NCI-H128 (cell line): ENCODE measurements around the gene ZNF326.
A peak's percentile ranks its signal among the peaks of the same experiment; 100 is the strongest.
"Not testable (repeated sequence)": the region's sequence is repeated elsewhere in the genome, so short reads cannot be mapped to it uniquely, and the experiment has no call there.

Experiments
- DNase-seq: peaks from one replicate; lab custom pipeline; 2025; ENCODE audit not compliant: unreplicated experiment; lab: John Stamatoyannopoulos, UW

Gene ZNF326

DNA sequence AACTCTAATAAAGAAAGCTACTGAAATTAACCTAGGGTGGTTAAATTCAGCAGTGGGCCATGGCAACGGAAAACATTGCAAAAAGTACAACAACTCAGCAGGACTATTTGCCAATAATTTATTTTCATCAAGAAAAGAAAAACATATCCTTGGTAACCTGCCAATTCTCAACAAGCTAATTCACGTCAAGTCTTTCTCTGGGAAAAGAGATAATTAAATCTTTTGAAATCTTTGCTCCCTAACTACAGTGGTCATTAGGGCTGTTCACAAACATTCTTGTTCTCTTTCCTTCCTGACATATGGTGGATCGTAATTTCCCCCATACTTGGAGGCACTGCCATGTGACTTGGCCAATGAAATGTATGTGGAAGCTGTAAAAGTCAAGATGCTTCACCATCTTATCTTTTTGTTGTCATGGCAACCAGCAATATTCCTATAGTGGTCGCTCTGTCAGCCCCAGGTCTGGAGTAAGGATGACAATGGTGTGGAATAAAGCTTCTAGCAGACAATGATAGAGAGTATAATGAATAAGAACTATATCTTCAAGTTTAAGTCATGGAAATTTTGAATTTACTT lies 29.6 kb upstream of the ZNF326 start:
- no peak for DNase-seq

DNA sequence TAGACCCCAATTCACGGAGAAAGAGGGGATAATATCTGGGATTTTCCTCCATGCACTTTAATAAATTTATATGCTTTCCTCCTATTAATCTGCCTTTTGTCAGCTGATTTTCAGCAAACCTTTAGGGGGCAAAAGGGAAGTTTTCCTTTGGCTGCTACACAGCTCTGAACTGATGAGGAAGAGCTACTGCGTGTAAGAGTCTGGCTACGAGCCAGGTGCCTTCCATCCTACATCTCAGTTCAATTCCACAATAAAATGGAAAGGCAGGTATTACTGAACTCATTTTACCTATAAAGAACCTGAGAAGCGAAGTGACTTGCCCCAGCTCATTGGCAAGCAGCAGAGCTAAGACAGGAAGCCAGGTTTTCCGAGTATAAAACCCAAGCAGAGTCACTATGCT lies 28.3 kb upstream of the ZNF326 start:
- DNase-seq: no peak

DNA sequence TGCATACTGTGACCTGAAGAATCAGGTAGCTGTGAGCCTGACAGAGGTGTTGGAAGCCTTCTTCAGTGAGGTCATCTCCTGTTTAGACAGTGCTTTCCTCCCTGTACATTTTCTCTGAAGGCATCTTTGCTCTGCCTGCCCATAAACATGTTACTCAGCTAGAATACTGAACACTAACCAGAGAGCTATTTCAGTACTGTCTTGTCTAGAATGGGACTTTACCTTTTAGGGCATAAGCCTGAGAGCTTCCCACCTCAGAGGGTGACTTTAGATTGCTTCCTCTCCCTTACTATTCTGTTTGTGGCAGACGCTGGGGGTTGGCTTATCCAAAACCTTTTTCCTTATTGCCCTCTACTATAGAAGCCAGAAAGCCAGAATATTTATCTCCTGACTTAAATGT lies 23.3 kb upstream of the ZNF326 start:
- no peak for DNase-seq

DNA sequence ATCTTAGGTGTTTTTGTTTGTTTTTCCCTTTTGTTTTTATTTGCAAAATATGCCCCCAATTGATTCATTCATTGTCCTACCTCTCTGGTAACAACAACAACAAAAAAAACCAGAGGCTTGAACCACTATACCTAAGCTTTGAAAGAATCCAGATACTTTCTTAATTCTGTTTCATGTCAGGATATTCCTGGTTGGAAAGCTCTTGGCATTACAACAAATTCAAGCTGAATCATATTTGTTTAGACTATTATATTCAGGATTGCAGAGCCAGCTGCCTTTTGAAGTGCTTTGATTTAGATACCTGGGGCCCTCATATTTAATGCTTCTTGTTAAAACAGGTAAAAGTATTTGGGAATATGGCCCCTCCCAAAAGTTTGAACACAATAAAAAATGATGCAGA lies 22.9 kb upstream of the ZNF326 start:
- DNase-seq: no peak

DNA sequence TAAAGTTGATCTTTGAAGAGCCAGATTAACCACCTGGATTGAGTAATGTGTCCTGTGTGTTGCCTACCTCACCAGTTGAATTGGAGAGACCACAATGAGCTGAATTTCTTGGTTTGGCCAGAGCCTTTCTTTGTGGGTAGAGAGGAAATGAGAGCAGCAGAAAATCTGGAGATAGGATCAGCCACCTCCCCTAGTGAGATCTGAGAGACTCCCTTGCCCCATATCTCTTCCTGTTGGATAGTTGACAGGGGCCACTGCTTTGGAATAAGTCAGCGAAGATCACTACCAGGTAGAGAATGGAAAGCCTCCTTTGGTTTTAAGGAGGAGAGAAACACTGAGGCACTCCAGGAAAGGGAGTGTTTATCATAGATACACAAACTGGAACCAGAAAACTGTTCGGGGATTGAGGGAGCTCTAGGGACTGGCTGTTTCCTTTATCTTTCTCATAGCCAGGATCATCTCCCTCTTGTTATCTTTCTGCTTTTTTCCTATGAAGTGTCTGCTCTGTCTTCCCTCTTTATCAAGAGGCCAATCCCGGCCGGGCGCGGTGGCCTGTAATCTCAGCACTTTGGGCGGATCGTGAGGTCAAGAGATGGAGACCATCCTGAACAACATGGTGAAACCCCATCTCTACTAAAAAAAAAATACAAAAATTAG lies 21.3 kb upstream of the ZNF326 start:
- DNase-seq: no peak

DNA sequence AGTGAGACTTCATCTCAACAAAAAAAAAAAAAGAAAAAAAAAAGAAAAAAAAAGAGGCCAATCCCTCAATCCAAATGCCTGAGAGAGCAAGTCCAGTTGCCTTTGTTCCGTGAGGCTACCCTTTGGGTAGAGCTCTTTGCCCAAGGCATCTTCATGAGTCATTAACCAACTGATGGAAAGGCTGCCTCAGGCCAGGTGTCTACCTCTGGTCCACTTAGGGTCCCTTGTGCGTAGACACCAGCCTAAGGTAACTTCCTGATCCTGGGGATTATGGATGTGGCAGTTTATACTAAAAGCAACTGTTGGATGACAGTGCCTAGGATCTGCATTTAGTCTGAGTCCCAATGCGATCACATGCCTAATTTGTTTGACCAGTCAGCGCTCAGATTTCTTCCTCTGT lies 20.7 kb upstream of the ZNF326 start:
- DNase-seq: no peak

DNA sequence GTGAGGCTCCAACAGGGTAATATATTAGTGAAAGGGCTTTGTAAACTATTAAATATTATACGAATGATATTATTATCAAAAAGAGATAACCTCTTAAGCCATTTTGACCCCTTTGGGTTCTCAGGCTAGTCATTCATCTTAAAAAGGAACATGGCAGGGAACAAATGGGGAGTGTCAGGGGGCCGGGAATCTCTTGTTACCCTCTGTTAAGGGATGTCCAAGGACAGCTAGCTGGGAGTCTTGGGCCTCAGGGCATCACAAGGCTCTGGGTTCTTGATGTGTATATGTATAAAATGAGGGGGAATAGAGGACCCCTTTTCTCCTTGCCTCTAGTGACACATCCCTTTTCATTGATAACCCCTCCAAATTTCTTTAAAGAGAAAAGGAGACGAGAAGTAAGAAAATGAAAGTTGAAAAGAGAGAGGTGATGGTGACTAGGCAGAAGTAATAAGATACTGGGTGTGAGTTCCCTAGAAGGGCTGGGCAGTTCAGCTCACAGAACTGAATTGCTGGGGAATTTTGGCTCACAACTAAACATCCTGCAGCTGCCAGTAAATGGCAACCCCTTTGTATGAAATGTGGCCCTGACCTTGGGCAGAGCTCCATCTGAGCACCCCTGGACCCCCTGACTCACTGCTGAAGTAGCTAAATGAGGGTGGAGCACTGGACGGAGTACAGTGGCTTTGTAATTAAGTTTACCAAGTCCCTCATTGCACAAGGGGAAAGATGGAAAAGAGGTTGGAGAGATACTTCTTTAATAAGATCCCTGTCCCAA lies 20.0 kb upstream of the ZNF326 start:
- DNase-seq: no peak

DNA sequence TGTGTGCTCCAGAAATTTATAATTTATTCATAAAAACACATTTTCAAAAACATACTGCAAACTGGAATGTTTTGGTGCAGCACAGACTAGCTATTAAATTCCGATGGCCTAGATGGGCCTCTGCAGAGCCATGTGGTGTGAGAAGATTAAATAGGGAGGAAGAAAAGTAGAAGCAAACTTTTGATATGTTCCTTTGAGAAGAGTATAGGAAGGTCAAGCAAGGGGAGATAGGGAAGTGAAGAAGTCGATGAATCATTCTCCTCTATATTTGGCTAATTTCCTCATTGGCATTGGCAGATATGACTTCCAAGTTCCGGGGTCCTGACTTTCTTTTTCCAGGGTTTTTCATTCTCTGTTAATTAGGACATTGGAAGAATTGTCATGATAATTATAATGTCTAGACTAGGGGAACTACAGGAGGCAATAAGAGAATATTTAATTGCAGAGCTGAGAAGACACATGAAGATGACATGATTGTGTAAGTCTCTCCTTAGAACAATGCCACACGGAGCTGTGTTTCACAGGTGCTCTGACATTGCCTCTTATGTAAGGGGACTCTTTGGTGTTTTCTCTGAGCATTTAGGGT lies 19.3 kb upstream of the ZNF326 start:
- no peak for DNase-seq

DNA sequence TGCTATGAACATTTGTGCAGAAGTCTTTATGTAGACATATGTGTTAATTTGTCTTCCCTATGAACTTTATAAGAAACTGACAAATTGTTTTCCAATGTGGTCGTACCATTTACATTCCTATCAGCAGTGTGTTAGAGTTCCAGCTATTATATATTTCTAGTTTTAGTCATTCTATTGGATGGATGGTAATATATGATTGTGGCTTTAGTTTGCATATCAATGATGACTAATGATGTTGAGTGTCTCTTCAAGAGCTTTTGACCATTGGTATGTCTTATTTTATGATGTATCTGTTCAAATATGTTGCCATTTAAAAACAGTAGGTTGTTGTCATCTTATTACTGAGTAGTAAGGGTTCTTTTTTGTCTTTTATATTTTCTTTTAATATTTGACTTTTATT lies 16.2 kb upstream of the ZNF326 start:
- no peak for DNase-seq

DNA sequence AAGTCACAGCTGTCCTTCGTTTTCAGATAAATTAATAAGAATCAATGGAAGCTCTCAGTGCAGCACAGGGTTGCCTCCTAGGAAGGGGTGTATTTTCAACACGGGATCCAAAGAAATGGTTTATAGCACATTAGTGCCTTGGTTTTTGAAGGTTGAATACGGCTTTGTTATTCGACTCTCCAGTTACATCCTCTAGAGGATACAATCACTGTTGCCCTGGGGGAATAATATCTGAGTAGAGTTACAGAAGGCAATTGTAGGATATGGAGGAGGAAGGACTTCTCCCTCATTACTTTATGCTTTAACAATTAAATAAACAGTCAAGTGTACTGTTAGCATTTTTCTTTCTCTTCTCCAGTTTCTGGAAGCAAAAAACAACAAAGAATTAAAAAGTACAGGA lies 14.3 kb upstream of the ZNF326 start:
- no peak for DNase-seq

DNA sequence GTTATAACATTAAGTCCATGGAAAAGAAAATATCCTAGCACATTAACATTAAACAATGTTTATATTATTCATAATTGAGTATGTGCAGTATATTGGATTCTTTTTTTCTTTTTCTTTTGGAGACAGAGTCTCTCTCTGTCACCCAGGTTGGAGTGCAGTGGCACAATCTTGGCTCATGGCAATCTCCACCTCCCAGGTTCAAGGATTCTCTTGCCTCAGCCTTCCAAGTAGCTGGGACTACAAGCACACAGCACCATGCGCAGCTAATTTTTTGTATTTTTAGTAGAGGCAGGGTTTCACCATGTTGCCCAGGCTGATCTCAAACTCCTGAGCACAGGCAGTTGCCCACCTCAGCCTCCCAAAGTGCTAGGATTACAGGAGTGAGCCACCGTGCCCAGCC lies 12.1 kb upstream of the ZNF326 start:
- DNase-seq: not testable (repeated sequence)

DNA sequence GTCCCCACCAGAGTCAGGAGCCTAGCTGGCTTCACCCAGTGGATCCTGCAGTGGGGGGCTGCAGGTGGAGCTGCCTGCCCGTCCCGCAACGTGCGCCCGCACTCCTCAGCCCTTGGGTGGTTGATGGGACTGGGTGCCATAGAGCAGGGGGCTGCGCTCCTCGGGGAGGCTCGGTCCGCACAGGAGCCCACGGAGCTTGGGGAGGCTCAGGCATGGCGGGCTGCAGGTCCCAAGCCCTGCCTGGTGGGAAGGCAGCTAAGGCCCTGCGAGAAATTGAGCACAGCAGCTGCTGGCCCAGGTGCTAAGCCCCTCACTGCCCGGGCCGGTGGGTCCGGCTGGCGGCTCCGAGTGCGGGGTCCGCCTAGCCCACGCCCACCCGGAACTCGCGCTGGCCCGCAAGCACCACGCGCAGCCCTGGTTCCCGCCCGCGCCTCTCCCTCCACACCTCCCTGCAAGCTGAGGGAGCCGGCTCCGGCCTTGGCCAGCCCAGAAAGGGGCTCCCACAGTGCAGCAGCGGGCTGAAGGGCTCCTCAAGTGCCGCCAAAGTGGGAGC lies 10.3 kb upstream of the ZNF326 start:
- not testable (repeated sequence) for DNase-seq

DNA sequence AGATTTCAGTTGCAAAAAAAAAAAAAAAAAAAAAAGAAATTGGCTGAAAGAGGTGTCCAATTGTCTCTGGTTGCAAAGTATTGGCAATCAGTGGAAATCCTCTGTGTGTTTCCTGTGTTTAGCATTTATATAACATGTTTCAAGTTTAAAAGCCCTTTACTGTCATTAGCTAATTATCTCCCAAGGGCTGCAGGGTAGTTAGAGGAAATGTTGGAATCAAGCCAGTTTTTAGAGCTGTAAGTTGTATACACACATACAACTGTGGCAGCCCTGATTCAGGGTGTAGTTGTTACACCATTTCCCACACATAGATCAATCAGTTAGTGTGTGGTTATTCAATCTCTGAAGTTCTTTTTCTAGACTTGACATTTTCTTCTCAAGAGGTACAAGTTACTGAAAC lies 8.9 kb upstream of the ZNF326 start:
- DNase-seq: peak; percentile 35

DNA sequence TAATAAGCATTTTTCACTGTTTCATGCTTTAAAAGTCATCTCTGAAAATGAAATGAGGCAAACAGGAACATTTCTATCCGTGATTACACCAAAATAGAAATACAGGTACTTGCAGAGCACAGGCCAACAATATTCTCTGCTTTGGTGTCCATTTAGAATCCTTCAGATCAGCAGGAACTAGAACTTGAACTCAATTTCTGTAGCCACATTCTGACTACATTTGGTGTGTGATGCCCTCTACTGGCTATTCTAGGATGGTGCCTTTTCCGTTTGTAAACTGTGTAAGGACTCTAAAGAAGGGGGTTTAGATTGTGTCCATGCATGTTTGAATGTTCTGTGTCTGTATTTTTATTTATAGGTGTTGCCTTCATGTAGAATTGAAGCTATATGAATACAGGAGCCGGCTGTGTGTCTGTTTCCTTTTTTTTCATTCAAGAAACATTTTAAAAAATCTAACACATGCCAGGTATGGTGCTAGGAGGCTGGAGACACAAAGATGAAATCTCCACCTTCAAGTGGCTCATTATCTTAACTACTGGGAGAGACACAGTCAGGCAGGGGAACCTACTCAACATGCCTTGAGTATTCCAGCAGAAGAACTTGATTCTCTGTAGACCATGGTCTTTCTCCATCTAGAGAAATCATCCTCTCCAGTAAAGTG lies 7.6 kb upstream of the ZNF326 start:
- peak; percentile 52 for DNase-seq

DNA sequence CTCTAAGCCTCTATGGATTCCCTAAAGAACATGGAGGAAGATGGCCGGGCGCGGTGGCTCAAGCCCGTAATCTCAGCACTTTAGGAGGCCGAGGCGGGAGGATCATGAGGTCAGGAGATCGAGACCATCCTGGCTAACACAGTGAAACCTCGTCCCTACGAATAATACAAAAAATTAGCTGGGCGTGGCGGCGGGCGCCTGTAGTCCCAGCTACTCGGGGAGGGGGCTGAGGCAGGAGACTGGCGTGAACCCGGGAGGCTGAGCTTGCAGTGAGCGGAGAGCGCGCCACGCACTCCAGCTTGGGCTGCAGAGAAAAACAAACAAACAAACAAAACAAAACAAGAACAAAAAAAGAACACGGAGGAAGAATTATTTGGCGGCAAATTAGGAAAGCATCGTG lies 5.8 kb upstream of the ZNF326 start:
- no peak for DNase-seq

DNA sequence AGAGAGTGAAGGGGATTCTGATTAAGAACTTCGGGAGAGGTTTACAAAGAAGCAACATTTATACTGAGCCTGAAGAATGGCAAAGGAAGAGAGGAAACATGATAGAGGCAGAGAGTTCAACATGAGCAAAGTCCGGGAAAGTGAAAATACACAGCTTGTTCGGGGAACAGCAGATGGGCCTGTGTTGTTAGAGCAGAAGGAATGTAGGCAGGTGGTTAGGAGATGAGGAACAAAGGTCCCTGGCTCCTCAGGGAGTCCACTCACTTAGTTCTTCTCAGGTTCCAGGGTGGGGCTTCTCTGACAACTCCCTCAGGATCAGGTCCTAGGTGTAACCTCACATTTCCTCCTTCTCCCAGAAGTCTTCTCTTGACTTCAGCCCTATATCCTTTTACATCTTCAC lies 5.1 kb upstream of the ZNF326 start:
- DNase-seq: no peak

DNA sequence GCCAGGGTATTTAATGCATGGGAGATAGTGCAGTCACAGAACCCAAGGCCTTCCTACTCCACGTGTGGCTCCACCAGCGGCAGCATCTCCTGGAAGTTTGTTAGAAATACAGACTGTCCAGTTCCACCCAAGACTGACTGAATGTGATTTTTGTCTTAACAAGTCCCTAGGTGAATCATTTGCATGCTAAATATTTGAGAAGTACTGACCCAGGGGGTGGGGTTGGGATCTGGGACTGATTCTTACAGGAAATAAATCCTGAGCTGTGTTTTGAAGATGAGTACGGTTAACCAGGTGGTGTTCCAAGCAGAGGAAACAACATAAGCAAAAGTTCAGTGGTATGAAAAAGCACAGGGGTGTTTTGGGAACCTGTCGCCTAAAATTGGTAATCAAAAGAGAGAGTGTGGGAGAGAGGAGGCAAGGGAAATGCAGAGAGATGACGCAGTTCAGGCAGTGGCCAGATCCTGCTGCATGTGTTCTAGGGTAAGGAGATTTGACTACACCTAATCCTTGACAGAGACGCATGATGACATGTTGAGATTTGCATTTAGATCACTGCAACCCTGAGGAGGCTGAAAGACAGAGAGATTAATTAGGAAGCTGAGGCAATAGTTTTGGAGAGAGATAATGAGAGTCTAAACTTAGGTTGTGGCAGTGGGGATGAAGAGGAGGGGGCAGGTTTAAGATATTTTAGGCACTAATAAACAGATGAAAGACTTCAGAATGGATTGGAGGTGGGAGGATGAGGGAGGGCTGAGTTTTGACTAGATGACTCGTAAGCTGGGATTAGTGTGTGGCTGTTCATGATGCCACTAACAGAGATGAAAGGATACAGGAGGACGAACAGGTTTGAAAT lies 3.7 kb upstream of the ZNF326 start:
- DNase-seq: no peak

DNA sequence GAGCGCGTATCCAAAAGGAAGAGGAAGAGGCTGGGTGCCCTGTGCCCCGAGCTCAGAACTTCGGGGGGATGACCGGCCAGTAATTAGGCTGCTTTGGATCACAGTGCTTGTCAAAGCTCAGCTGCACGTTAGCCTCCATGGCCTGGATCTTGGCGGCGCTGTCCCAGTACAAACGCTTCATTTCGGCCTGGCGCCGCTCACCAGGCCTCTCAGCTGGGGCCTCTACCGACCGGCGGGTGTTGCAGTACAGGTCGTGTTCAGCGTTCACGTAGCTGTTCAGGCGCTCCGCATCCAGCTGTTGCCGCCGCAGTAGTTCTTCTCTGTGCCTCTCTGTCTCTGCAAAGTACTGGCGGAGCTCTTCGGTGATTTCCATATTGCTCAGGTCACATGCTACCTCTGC lies 1.4 kb upstream of the ZNF326 start:
- DNase-seq: no peak

DNA sequence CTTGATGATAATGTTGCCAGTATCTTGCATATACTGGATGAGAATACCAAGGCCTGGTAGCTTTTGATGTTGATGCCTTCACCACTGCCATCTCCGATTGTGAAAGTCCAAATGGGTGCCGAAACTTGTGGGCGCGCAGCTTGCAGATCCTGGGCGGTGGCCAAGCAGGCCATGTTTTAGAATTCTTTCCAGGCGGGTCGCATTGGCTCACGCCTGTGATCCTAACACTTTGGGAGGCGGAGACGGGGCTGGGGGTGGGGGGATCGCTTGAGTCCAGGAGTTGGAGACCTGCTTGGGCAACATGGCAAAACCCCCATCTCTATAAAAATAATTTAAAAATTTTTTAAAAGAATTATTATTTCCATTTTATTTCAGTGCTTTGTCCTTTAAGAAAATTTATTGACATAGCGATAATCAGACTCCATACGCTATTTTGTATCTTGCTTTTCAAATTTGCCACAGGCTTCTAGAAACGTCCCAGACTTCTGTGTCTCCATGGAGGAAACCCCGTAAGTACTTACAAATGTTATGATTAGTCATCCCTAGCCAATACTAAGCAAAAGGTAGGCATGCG lies 592 bp upstream of the ZNF326 start:
- no peak for DNase-seq
